Colonic mucosa (tissue), 4 donors: ENCODE results near the gene ANO2. TPM values are rescaled to one million over a fixed set of nuclear protein-coding genes. Genes with fewer than 3 reads are reported as not detected.

ENCODE experiments used
- DNase-seq: peaks from one replicate; pipeline ENCODE4 v3.0.0-alpha.2; 2020
- H3K27ac ChIP-seq: fragments of 200-600 bp; one replicate; pipeline ENCODE4 v1.8.0; 2021
- H3K27me3 ChIP-seq: fragments of 200-600 bp; one replicate; pipeline ENCODE4 v1.8.0; 2021
- H3K36me3 ChIP-seq: fragments of 200-600 bp; one replicate; pipeline ENCODE4 v1.8.0; 2021
- H3K4me1 ChIP-seq: fragments of 200-600 bp; one replicate; pipeline ENCODE4 v1.8.0; 2021; ENCODE audit warnings: mild to moderate bottlenecking
- H3K4me3 ChIP-seq: fragments of 200-600 bp; one replicate; pipeline ENCODE4 v1.8.0; 2021
- H3K9ac ChIP-seq, 2 donors: one replicate each; pipeline ENCODE4 v1.7.0; 2013; ENCODE audit warnings: control low read depth in 2 of 2, low read depth in 2 of 2, low read length in 2 of 2
- H3K9me3 ChIP-seq: fragments of 200-600 bp; one replicate; pipeline ENCODE4 v1.8.0; 2021
- CTCF ChIP-seq: fragments of 200-600 bp; IDR thresholded peaks from one replicate; pipeline ENCODE4 v1.8.0; 2022; ENCODE audit warnings: antibody characterized with exemption, mild to moderate bottlenecking
- intact Hi-C: fragments of 100-400 bp; cut with DNase I; formaldehyde crosslinking; loops from one replicate; pipeline ENCODE4 v1.14.1; 2022
- total RNA-seq, 2 donors: library from RNA; stranded (reverse); fragmentation: NEBNext Ultra II Directional in 1 of 2; extraction: Animal tissue kit (Norgen Biotek cat#: 25700) in 1 of 2; gene quantifications; one replicate each; pipeline ENCODE4 v1.2.1, GENCODE V29; 2021
- donor health status: healthy.
- donor health status: DM: no; HTN: no; CAD: no.
- donor health status: DM: no; HTN: no; CAD: no.

ANO2 gene
- total RNA-seq, 2 donors from 2014 or later: 1.1 to 2.2 TPM

GRCh38 chr12:5718073-5718472 lies 227.0 kb downstream of the ANO2 start:
- TF ChIP-seq CTCF: no peak
- Histone ChIP-seq H3K4me3 (no peak overlapping the region), H3K9ac (no peak overlapping the region), H3K27me3 (no peaks in the 10 kb centered on the region), H3K9me3 (no peaks in the 10 kb centered on the region), H3K36me3 (no peaks in the 10 kb centered on the region), H3K4me1 (peaks cover 18% of the 10 kb centered on the region), H3K27ac (no peak overlapping the region)
- intact Hi-C loops: no loop called here
- peak; percentile 5 for DNase-seq

- Histone ChIP-seq H3K4me3 (no peak overlapping the region), H3K36me3 (no peaks in the 10 kb centered on the region), H3K27me3 (no peaks in the 10 kb centered on the region), H3K9me3 (no peaks in the 10 kb centered on the region), H3K9ac (no peak overlapping the region), H3K4me1 (peaks cover 18% of the 10 kb centered on the region), H3K27ac (no peak overlapping the region)
- DNase-seq: peak; percentile 11
- intact Hi-C loops: no loop called here
- TF ChIP-seq CTCF: no peak
Measured at GRCh38 chr12:5716976-5717375, 228.1 kb downstream of the ANO2 start.

GRCh38 chr12:5716201-5716600 lies 228.9 kb downstream of the ANO2 start:
- Histone ChIP-seq H3K4me1 (peaks cover 18% of the 10 kb centered on the region), H3K27me3 (no peaks in the 10 kb centered on the region)
- peak; percentile 38 for DNase-seq

GRCh38 chr12:5715021-5715420 lies 230.0 kb downstream of the ANO2 start:
- intact Hi-C loops: no loop called here
- no peaks in the 10 kb centered on the region for H3K9me3 ChIP-seq
- no peaks in the 10 kb centered on the region for H3K27me3 ChIP-seq
- peaks cover 18% of the 10 kb centered on the region for H3K4me1 ChIP-seq
- no peaks in the 10 kb centered on the region for H3K36me3 ChIP-seq
- peak overlapping the region; percentile 37 for H3K27ac ChIP-seq
- no peak overlapping the region for H3K4me3 ChIP-seq
- peak; percentile 70 for DNase-seq
- TF ChIP-seq CTCF: no peak
- H3K9ac ChIP-seq: no peak overlapping the region

More at GRCh38 chr12:5716201-5716600, 228.9 kb downstream of the ANO2 start:
- Histone ChIP-seq H3K9me3 (no peaks in the 10 kb centered on the region), H3K36me3 (no peaks in the 10 kb centered on the region), H3K4me3 (no peak overlapping the region), H3K27ac (no peak overlapping the region), H3K9ac (no peak overlapping the region)
- intact Hi-C loops: no loop called here
- no peak for TF ChIP-seq CTCF

GRCh38 chr12:5713599-5714081 lies 231.4 kb downstream of the ANO2 start:
- no peak overlapping the region for H3K27ac ChIP-seq
- intact Hi-C loops: no loop called here
- no peaks in the 10 kb centered on the region for H3K27me3 ChIP-seq
- no peaks in the 10 kb centered on the region for H3K9me3 ChIP-seq
- H3K36me3 ChIP-seq: no peaks in the 10 kb centered on the region
- no peak overlapping the region for H3K9ac ChIP-seq
- peaks cover 18% of the 10 kb centered on the region for H3K4me1 ChIP-seq
- DNase-seq: no peak
- H3K4me3 ChIP-seq: no peak overlapping the region
- TF ChIP-seq CTCF: no peak
